Gastrocnemius medialis (tissue), 4 donors: ENCODE measurements around the gene KCNQ4.

Source experiments
- CTCF ChIP-seq, 5 experiments: fragments of 450-650 bp in 3 of 5; fragments of 200-600 bp in 2 of 5; sonication (generic) in 2 of 5; IDR thresholded peaks in 4 of 5; conservative IDR thresholded peaks in 1 of 5; 1 replicate in 4 of 5; 2 replicates in 1 of 5; pipeline ENCODE4 v1.5.1; 2016 to 2019; ENCODE audit warnings: antibody characterized with exemption in 5 of 5, mild to moderate bottlenecking in 3 of 5, moderate library complexity in 3 of 5
- POLR2A ChIP-seq, 2 donors: fragments of 450-650 bp; IDR thresholded peaks; one replicate each; pipeline ENCODE4 v1.6.1; 2017; ENCODE audit warnings: antibody characterized with exemption in 2 of 2, mild to moderate bottlenecking in 2 of 2, moderate library complexity in 2 of 2

- TF ChIP-seq CTCF (IDR thresholded peaks at IDR 0.05 in 4 of 5, conservative IDR thresholded peaks at IDR 0.05 in 1 of 5) (no peak), POLR2A (IDR thresholded peaks at IDR 0.05) (no peak)
These were observed 73.2 kb downstream of the KCNQ4 start for GRCh38 chr1:40856656-40857302.
